Right lobe of liver (tissue), 4 donors: ENCODE measurements around the gene LIN52.

Experiments used
- POLR2A ChIP-seq: fragments of 450-650 bp; IDR thresholded peaks from one replicate; pipeline ENCODE4 v1.6.1; 2017; ENCODE audit warnings: antibody characterized with exemption, mild to moderate bottlenecking
- TF ChIP-seq, protein P1 (sequence below), 4 donors: fragments of 200-600 bp in 3 of 4; fragments of 450-650 bp in 1 of 4; IDR thresholded peaks; one replicate each; pipeline versions ENCODE4 v1.5.1 to v1.8.0; 2016 to 2022; ENCODE audit warnings: antibody characterized with exemption in 4 of 4, mild to moderate bottlenecking in 2 of 4
- donor health status: DM: no; HTN: no; CAD: no.
- donor health status: DM: no; HTN: no; CAD: no.
- donor health status: DM: no; HTN: yes; CAD: no.

DNA sequence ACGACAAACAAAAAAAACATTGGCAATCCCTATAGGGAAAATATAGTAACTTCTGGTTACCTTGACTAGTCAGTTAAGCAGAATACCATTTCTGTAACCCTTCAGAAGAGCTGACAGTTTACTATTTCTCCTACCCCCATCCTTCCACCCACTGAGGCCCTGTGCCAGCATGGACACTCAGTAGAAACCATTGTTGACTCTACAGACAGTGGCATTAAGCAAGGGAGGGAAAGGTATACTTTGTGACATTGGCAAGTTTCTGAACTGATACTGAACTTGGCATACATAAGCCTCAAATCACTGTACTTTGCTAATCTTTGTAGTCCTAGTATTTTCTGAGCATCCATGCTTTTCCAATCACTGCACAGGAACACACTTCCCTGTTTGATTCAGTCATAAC is 121.1 kb downstream of the LIN52 start:
- no peak for TF ChIP-seq POLR2A
- TF ChIP-seq, protein P1, sequence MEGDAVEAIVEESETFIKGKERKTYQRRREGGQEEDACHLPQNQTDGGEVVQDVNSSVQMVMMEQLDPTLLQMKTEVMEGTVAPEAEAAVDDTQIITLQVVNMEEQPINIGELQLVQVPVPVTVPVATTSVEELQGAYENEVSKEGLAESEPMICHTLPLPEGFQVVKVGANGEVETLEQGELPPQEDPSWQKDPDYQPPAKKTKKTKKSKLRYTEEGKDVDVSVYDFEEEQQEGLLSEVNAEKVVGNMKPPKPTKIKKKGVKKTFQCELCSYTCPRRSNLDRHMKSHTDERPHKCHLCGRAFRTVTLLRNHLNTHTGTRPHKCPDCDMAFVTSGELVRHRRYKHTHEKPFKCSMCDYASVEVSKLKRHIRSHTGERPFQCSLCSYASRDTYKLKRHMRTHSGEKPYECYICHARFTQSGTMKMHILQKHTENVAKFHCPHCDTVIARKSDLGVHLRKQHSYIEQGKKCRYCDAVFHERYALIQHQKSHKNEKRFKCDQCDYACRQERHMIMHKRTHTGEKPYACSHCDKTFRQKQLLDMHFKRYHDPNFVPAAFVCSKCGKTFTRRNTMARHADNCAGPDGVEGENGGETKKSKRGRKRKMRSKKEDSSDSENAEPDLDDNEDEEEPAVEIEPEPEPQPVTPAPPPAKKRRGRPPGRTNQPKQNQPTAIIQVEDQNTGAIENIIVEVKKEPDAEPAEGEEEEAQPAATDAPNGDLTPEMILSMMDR (IDR thresholded peaks at IDR 0.05): no peak
